GM12878 (cell line): ENCODE results near the gene RPS2. TPM values are rescaled to one million over a fixed set of nuclear protein-coding genes. Genes with fewer than 3 reads are reported as not detected.

Source experiments
- ATAC-seq: fragments of 200-7000 bp; cut with Tn5 transposase; 3 replicates; pipeline ENCODE4 v1.9.1; 2020; ENCODE audit warnings: mild to moderate bottlenecking, moderate library complexity
- BruUV-seq: library from RNA; stranded (reverse); fragments of 400-500 nt; replicated peaks from 2 replicates; lab custom pipeline; 2021; lab: Mats Ljungman, UMichigan
- CTCF ChIA-PET: fragments of 300-600 bp; sonication (Branson Sonifier 250); formaldehyde crosslinking; extraction: SDS; loops from one replicate; lab custom pipeline; 2021; ENCODE audit warnings: inconsistent platforms; lab: Yijun Ruan, JAX
- POLR2A ChIA-PET: fragments of 350-600 bp; formaldehyde crosslinking; extraction: SDS; loops from one replicate; lab custom pipeline; 2021; ENCODE audit warnings: inconsistent platforms; lab: Charles Lee
- RAD21 ChIA-PET: fragments of 300-600 bp; sonication (Branson Sonifier 250); formaldehyde crosslinking; loops from one replicate; lab custom pipeline; 2023; ENCODE audit warnings: antibody characterized with exemption; ENCODE audit not compliant: unreplicated experiment; lab: Charles Lee
- SMC1A ChIA-PET: fragments of 300-600 bp; sonication (Branson Sonifier 250); formaldehyde crosslinking; loops from one replicate; lab custom pipeline; 2023; ENCODE audit not compliant: unreplicated experiment, uncharacterized antibody; lab: Charles Lee
- DNase-seq: peaks from one replicate; pipeline ENCODE4 v3.0.0-alpha.2; 2011; ENCODE audit warnings: low read depth, low spot score
- FAIRE-seq: peaks from 3 replicates; lab custom pipeline; 2011; peaks lifted over from hg19 to GRCh38; lab: Jason Lieb, UNC
- H2AFZ ChIP-seq: 2 replicates; pipeline ENCODE4 v1.6.0; 2011; ENCODE audit warnings: low read depth, low read length, control low read depth; ENCODE audit not compliant: control insufficient read depth
- H3K27ac ChIP-seq: 2 replicates; pipeline ENCODE4 v1.5.1; 2011; ENCODE audit warnings: control low read depth; ENCODE audit not compliant: control insufficient read depth, insufficient read depth
- H3K27me3 ChIP-seq, 2 experiments: replicated peaks in 1 of 2; 2 replicates each; pipeline versions ENCODE4 v1.6.0 to v1.6.1; 2011; ENCODE audit warnings: low read length in 1 of 2; ENCODE audit not compliant: control insufficient read depth in 2 of 2, insufficient read depth in 2 of 2
- H3K36me3 ChIP-seq, 2 experiments: 2 replicates each; pipeline ENCODE4 v1.5.1; 2011; ENCODE audit warnings: low read length in 1 of 2; ENCODE audit not compliant: control insufficient read depth in 2 of 2, insufficient read depth in 2 of 2
- H3K4me1 ChIP-seq: 2 replicates; pipeline ENCODE4 v1.6.1; 2011; ENCODE audit warnings: mild to moderate bottlenecking, low read length, moderate library complexity, mixed read lengths; ENCODE audit not compliant: control insufficient read depth, insufficient read depth
- H3K4me2 ChIP-seq: 2 replicates; pipeline ENCODE4 v1.6.0; 2011; ENCODE audit warnings: control low read depth; ENCODE audit not compliant: control insufficient read depth, insufficient read depth
- H3K4me3 ChIP-seq: fragments of 200-600 bp; sonication (generic); 2 replicates; pipeline ENCODE4 v1.5.1; 2016
- H3K79me2 ChIP-seq: 2 replicates; pipeline ENCODE4 v1.6.0; 2011; ENCODE audit warnings: low read length; ENCODE audit not compliant: control insufficient read depth, insufficient read depth
- H3K9ac ChIP-seq: 2 replicates; pipeline ENCODE4 v1.8.0; 2011; ENCODE audit warnings: low read length, control low read depth, mixed read lengths; ENCODE audit not compliant: control insufficient read depth, insufficient read depth
- H3K9me3 ChIP-seq: replicated peaks from 3 replicates; pipeline ENCODE4 v1.5.1; 2011; ENCODE audit warnings: mild to moderate bottlenecking, low read length; ENCODE audit not compliant: control insufficient read depth, insufficient read depth
- H4K20me1 ChIP-seq: 2 replicates; pipeline ENCODE4 v1.6.0; 2011; ENCODE audit not compliant: control insufficient read depth, insufficient read depth
- CHD1 ChIP-seq: IDR thresholded peaks from 2 replicates; pipeline ENCODE4 v1.6.1; 2012; ENCODE audit warnings: low read depth, low read length, improper control_type of control experiment
- CREB1 ChIP-seq: IDR thresholded peaks from 2 replicates; pipeline ENCODE4 v1.6.1; 2012; ENCODE audit warnings: low read depth, mild to moderate bottlenecking, inconsistent platforms
- ELK1 ChIP-seq: IDR thresholded peaks from 2 replicates; pipeline ENCODE4 v1.6.1; 2012; ENCODE audit warnings: low read depth, low read length, improper control_type of control experiment
- HCFC1 ChIP-seq: fragments of 150-350 bp; IDR thresholded peaks from 2 replicates; pipeline ENCODE4 v1.6.1; 2014; ENCODE audit warnings: low read length
- NR2C1 ChIP-seq: fragments of 450-650 bp; IDR thresholded peaks from 2 replicates; pipeline ENCODE4 v1.6.1; 2017; ENCODE audit warnings: antibody characterized with exemption, mild to moderate bottlenecking, moderate library complexity
- POLR2AphosphoS2 ChIP-seq: IDR thresholded peaks from 2 replicates; pipeline ENCODE4 v1.6.1; 2011; ENCODE audit warnings: low read depth, mild to moderate bottlenecking, low read length, improper control_type of control experiment, moderate library complexity
- SMAD1 ChIP-seq: fragments of 450-650 bp; IDR thresholded peaks from 2 replicates; pipeline ENCODE4 v1.6.1; 2018; ENCODE audit warnings: mild to moderate bottlenecking, low read depth; ENCODE audit not compliant: partially characterized antibody
- SMARCA5 ChIP-seq: fragments of 450-650 bp; IDR thresholded peaks from 2 replicates; pipeline ENCODE4 v1.6.1; 2017; ENCODE audit warnings: mild to moderate bottlenecking
- TARDBP ChIP-seq: IDR thresholded peaks from 2 replicates; pipeline ENCODE4 v1.6.1; 2016; ENCODE audit warnings: borderline replicate concordance
- ZBTB11 ChIP-seq: fragments of 450-650 bp; formaldehyde crosslinking; IDR thresholded peaks from 2 replicates; pipeline ENCODE4 v1.5.0; 2022; ENCODE audit warnings: mild to moderate bottlenecking, missing genetic modification characterization
- WGBS: methylation state at CpG from one replicate; pipeline ENCODE4 v1.1.6; 2016; ENCODE audit warnings: low lambda C conversion rate; ENCODE audit not compliant: insufficient replicate concordance, insufficient coverage; ENCODE audit errors: missing lambda C conversion rate; 5-methylcytosine and 5-hydroxymethylcytosine counted together
- in situ Hi-C: fragments of 300-500 bp; cut with MboI; formaldehyde crosslinking; loops from 9 replicates; pipeline ENCODE4 v1.14.3; 2018; ENCODE audit warnings: mixed read lengths
- intact Hi-C: fragments of 100-400 bp; cut with micrococcal nuclease; formaldehyde crosslinking; loops from one replicate; pipeline ENCODE4 v1.14.2; 2022; ENCODE audit not compliant: unreplicated experiment
- polyA plus RNA-seq, 11 experiments: library from polyadenylated mRNA; depleted of rRNA in 4 of 11; unstranded in 6 of 11; stranded (reverse) in 5 of 11; fragments of >200 nt; fragmentation: Nextera tagmentation in 4 of 11; fragmentation: Illumina TruSeq in 1 of 11; extraction: Ambion mirVana in 4 of 11; extraction: Trizol in 1 of 11; gene quantifications; 1 replicate in 1 of 11; 2 replicates in 10 of 11; pipeline versions ENCODE4 v1.2.1 to v1.2.3, GENCODE V29; 2011 to 2016; ENCODE audit warnings: inconsistent platforms in 2 of 11, missing spikeins in 2 of 11, low read depth in 1 of 11
- total RNA-seq, 4 experiments: library from RNA; depleted of rRNA in 3 of 4; stranded (reverse); fragments of >200 nt in 3 of 4; fragmentation: Illumina TruSeq in 1 of 4; extraction: Trizol in 1 of 4; gene quantifications; 2 replicates each; pipeline versions ENCODE4 v1.2.1 to v1.2.3, GENCODE V29; 2013 to 2021
- TF ChIP-seq, protein P1 (sequence below): IDR thresholded peaks from 2 replicates; pipeline ENCODE4 v1.6.1; 2012; ENCODE audit warnings: improper control_type of control experiment, low read depth, low read length; ENCODE audit not compliant: insufficient replicate concordance
- TF ChIP-seq, protein P2 (sequence below): fragments of 450-650 bp; IDR thresholded peaks from 2 replicates; pipeline ENCODE4 v1.6.1; 2018; ENCODE audit warnings: mild to moderate bottlenecking, low read depth, moderate library complexity; ENCODE audit not compliant: partially characterized antibody

Gene RPS2
- total and polyA plus RNA-seq, 10 of the 15 experiments (the other 5 are each of a cell fraction or from before 2014, with no cell fraction given) = 1,295 to 7,121 (median 3,933) TPM

- Histone ChIP-seq H3K27ac (no peak overlapping the region), H3K36me3 (no peaks in the 10 kb centered on the region), H4K20me1 (no peaks in the 10 kb centered on the region), H3K4me1 (no peaks in the 10 kb centered on the region; the same call in 1 of the 2 replicates), H3K9ac (no peak overlapping the region), H3K79me2 (no peaks in the 10 kb centered on the region), H3K9me3 (no peaks in the 10 kb centered on the region), H3K27me3 (no peaks in the 10 kb centered on the region; a peak in 3 of 4 replicates), H3K4me3 (no peak overlapping the region), H2AFZ (no peak overlapping the region), H3K4me2 (no peak overlapping the region)
- CTCF ChIA-PET = interaction anchor here (1.6 to 2.5 kb wide), 4 partner anchors 10 to 64 kb away, joined by 4 to 12 read pairs (median 8); no protein-coding TSS in a partner anchor
- SMC1A ChIA-PET = interaction anchor here (1.8 kb wide), 1 partner anchor 64 kb away, joined by 3 read pairs; no protein-coding TSS in a partner anchor
- intact Hi-C loops = no loop called here
- FAIRE-seq = no peak
- RAD21 ChIA-PET = no interaction called here
- ATAC-seq = no peak
- WGBS = 71% methylated on average over 6 of the region's 10 CpGs
- in situ Hi-C loops = loop anchor here (10.0 kb wide), 1 partner anchor 66 kb away; no protein-coding TSS in a partner anchor
- DNase-seq = no peak
- BruUV-seq = no TSS peak
- POLR2A ChIA-PET = no interaction called here
- TF ChIP-seq CREB1 (no peak), CHD1 (no peak), TARDBP (no peak), POLR2AphosphoS2 (no peak), ELK1 (no peak), SMARCA5 (no peak), ZBTB11 (CRISPR knock-in tag) (no peak), SMAD1 (no peak), NR2C1 (no peak), HCFC1 (no peak)
- TF ChIP-seq, protein P1, sequence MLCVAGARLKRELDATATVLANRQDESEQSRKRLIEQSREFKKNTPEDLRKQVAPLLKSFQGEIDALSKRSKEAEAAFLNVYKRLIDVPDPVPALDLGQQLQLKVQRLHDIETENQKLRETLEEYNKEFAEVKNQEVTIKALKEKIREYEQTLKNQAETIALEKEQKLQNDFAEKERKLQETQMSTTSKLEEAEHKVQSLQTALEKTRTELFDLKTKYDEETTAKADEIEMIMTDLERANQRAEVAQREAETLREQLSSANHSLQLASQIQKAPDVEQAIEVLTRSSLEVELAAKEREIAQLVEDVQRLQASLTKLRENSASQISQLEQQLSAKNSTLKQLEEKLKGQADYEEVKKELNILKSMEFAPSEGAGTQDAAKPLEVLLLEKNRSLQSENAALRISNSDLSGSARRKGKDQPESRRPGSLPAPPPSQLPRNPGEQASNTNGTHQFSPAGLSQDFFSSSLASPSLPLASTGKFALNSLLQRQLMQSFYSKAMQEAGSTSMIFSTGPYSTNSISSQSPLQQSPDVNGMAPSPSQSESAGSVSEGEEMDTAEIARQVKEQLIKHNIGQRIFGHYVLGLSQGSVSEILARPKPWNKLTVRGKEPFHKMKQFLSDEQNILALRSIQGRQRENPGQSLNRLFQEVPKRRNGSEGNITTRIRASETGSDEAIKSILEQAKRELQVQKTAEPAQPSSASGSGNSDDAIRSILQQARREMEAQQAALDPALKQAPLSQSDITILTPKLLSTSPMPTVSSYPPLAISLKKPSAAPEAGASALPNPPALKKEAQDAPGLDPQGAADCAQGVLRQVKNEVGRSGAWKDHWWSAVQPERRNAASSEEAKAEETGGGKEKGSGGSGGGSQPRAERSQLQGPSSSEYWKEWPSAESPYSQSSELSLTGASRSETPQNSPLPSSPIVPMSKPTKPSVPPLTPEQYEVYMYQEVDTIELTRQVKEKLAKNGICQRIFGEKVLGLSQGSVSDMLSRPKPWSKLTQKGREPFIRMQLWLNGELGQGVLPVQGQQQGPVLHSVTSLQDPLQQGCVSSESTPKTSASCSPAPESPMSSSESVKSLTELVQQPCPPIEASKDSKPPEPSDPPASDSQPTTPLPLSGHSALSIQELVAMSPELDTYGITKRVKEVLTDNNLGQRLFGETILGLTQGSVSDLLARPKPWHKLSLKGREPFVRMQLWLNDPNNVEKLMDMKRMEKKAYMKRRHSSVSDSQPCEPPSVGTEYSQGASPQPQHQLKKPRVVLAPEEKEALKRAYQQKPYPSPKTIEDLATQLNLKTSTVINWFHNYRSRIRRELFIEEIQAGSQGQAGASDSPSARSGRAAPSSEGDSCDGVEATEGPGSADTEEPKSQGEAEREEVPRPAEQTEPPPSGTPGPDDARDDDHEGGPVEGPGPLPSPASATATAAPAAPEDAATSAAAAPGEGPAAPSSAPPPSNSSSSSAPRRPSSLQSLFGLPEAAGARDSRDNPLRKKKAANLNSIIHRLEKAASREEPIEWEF = no peak
- TF ChIP-seq, protein P2, sequence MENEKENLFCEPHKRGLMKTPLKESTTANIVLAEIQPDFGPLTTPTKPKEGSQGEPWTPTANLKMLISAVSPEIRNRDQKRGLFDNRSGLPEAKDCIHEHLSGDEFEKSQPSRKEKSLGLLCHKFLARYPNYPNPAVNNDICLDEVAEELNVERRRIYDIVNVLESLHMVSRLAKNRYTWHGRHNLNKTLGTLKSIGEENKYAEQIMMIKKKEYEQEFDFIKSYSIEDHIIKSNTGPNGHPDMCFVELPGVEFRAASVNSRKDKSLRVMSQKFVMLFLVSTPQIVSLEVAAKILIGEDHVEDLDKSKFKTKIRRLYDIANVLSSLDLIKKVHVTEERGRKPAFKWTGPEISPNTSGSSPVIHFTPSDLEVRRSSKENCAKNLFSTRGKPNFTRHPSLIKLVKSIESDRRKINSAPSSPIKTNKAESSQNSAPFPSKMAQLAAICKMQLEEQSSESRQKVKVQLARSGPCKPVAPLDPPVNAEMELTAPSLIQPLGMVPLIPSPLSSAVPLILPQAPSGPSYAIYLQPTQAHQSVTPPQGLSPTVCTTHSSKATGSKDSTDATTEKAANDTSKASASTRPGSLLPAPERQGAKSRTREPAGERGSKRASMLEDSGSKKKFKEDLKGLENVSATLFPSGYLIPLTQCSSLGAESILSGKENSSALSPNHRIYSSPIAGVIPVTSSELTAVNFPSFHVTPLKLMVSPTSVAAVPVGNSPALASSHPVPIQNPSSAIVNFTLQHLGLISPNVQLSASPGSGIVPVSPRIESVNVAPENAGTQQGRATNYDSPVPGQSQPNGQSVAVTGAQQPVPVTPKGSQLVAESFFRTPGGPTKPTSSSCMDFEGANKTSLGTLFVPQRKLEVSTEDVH = no peak
Measured at GRCh38 chr16:1930338-1930720, 34.3 kb downstream of the RPS2 start.
